GM08714 (cell line): ENCODE data around the gene LTF.
"Not testable (repeated sequence)": the region's sequence is repeated elsewhere in the genome, so short reads cannot be mapped to it uniquely, and the experiment has no call there.

Source experiments
- H3K4me3 ChIP-seq: fragments of 200-500 bp; sonication (Bioruptor generic); 2 replicates; pipeline ENCODE4 v1.5.1; 2014; ENCODE audit warnings: mild to moderate bottlenecking, low read length, inconsistent platforms
- ZNF274 ChIP-seq: IDR thresholded peaks from 2 replicates; pipeline ENCODE4 v1.6.1; 2012; ENCODE audit warnings: mild to moderate bottlenecking, low read depth, low read length

Gene LTF

DNA sequence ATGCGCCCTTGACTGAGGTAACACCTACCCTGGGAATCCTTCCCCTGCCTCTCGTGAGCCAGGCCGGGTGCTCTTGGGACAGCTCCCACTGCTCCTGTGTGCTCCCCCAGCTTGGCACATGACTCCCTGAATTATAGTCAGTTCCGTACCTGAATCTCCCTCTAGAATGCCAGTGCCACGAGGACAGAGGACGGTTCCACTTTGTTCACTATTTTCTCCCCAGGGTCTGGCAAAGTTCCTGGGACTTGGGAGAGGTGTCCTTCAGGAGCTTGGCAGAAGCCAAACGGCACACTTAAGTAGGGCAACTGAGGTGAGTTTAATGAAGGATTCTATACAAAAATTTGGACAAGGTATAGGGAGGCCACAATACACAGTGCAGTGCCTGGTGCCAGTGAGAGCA, 67.6 kb downstream of the LTF start:
- no peak for TF ChIP-seq ZNF274
- no peak overlapping the region for H3K4me3 ChIP-seq

DNA sequence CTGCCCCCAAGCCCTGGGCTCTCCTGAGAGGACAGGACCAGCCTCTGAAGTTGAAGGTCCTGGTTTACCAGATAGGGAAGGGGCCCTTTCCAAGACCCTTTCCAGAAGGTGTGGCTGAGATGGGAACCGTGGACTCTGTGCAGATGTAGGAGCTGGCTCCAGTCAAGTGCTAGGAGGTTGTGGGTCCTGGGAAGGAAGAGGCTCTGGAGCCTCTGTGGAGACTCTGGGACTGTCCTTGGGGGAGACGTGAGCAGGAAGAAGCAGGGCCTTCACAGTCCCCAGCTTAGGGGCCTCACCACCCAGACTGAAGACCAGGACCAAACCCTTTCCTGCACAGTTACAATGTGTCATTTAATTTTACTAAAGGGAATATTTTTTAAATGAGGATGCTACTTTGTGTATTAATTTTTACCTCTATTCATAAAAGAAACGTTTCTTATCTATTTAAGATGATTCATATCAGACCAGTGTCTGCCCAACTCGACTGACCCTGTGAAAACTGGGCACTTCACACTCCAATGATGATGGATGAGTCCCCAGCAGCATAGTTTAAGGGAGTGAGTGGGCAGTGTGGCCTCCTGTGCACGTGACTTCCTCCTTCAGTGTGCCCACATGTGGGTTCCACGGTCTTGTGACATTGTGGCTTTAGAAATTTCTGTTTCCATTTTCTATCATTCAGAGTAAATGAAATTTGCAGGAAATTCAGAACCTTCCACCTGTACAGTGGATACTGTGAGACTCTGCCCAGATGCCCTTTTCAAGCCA, 68.8 kb downstream of the LTF start:
- H3K4me3 ChIP-seq: no peak overlapping the region
- TF ChIP-seq ZNF274: no peak

- H3K4me3 ChIP-seq: no peak overlapping the region
- TF ChIP-seq ZNF274: no peak
These were observed 69.5 kb downstream of the LTF start for GRCh38 chr3:46395210-46395661.

DNA sequence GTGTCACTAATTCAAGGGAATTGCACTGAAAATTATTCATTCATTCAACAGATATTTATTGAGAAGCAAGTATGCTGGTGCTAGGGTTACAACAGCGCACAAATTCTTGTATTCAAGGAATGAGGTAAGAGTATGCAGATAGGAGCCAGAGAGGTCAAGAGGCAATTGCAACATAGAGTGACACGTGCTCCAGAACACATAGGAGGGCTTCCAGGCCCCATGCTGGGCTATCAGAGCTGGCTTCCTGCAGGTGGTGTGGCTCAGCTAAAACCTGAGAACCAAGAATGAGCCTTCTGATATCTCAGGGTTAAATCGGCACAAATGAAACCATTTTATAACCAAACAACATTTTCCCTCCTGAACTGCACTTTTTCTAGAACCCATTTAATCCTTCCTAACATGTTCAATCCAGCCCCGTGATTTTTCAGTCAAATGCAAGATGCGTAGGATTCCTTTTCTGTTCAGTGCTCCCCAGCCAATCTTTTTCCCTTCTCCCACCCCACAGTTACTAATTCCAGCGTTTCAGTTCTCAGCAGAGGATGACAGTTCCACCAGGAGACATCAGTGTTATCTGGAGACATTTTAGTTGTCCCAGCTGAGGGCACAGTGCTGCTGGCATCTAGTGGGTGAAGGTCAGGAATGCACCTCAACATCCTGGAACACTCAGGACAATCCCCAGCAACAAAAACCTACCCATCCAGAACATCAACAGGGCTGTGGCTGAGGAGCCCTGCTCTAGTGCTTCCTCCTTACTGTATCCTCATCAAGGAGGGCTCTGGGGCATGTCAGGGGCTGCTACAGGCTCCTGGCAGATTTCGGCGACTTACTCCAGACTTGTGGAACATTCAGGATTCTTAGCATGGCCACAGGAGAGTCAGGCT, 70.9 kb downstream of the LTF start:
- TF ChIP-seq ZNF274: no peak
- H3K4me3 ChIP-seq: no peak overlapping the region

DNA sequence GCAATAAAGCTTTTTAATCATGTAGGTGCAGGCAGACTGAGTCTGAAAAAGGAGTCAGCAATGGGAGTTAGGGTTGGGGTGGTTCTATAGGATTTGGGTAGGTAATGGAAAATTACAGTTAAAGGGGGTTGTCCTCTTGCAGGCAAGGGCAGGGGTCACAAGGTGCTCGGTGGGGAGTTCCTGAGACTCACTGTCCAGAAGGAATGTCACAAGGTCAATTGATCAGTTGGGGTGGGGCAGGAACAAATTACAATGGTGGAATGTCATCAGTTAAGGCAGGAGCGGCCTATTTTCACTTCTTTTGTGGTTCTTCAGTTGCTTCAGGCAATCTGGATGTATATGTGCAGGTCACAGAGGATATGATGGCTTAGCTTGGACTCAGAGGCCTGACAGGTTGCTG, 71.7 kb downstream of the LTF start:
- H3K4me3 ChIP-seq: no peak overlapping the region
- no peak for TF ChIP-seq ZNF274

- not testable (repeated sequence) for H3K4me3 ChIP-seq
These were observed 73.2 kb downstream of the LTF start for GRCh38 chr3:46391526-46391925.

DNA sequence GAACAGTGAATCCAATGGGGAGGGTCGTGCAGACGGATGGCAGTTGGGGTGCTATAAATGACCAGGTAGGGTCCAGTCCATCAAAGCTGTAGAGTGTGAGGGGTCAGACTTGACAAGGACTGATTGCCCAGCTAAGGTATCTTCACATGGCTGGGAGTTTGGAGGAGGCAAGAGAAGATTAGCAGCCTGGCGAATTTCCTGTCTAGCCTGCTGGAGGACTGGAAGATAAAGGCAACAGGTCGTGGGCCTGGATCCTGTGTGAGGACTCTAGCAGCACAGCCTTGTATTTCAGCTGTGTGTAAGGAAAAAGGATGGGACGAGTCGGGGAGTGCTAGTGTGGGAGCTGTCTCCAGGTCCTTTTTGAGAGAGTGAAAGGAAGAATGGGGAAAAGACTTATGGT, 75.4 kb downstream of the LTF start:
- TF ChIP-seq ZNF274: no peak
- no peak overlapping the region for H3K4me3 ChIP-seq

DNA sequence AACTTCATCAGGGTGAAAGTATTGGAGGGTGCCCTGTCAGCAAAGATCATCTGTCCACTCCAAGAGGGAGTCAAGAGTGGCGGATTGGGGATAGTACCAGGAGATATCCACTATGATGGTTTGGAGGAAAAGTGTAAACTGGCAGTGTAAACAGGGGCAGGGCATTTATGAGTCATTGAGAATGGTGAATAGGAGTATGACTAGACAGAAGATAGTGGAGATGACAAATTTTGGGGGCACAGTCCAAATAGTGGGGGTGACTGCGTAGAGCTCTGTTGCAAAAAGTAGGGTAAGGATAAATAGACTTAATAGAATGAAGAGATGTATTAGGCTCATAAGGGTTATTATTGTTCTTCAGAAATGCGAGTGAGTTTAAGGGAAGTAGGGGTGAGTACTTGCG, 75.9 kb downstream of the LTF start:
- H3K4me3 ChIP-seq: not testable (repeated sequence)

- TF ChIP-seq ZNF274: no peak
- H3K4me3 ChIP-seq: no peak overlapping the region
These were observed 78.5 kb downstream of the LTF start for GRCh38 chr3:46386205-46386604.
